HEK293T (cell line): ENCODE measurements around the gene PXMP4.

Experiments used
- CTCF ChIA-PET: fragments of 350-600 bp; formaldehyde crosslinking; extraction: SDS; loops from one replicate; lab custom pipeline; 2021; ENCODE audit warnings: antibody characterized with exemption, inconsistent platforms; lab: Yijun Ruan, JAX
- POLR2A ChIA-PET: fragments of 350-600 bp; formaldehyde crosslinking; extraction: SDS; loops from one replicate; lab custom pipeline; 2020; ENCODE audit warnings: antibody characterized with exemption, inconsistent platforms; lab: Yijun Ruan, JAX
- DNase-seq: peaks from one replicate; pipeline ENCODE4 v3.0.0; 2012; ENCODE audit warnings: mixed read lengths; ENCODE audit errors: extremely low spot score
- ARNT ChIP-seq: fragments of 450-650 bp; IDR thresholded peaks from 2 replicates; pipeline ENCODE4 v1.6.1; 2017; ENCODE audit warnings: mild to moderate bottlenecking
- BHLHE40 ChIP-seq: fragments of 450-650 bp; IDR thresholded peaks from 2 replicates; pipeline ENCODE4 v1.6.1; 2016; ENCODE audit warnings: mild to moderate bottlenecking, moderate library complexity, borderline replicate concordance
- CTBP1 ChIP-seq: fragments of 450-650 bp; IDR thresholded peaks from 2 replicates; pipeline ENCODE4 v1.6.1; 2016; ENCODE audit warnings: borderline replicate concordance
- ELF4 ChIP-seq: fragments of 450-650 bp; IDR thresholded peaks from 2 replicates; pipeline ENCODE4 v1.6.1; 2017; ENCODE audit warnings: antibody characterized with exemption
- FOXA1 ChIP-seq: fragments of 450-650 bp; IDR thresholded peaks from 2 replicates; pipeline ENCODE4 v1.6.1; 2016; ENCODE audit warnings: mild to moderate bottlenecking
- FOXK2 ChIP-seq: fragments of 450-650 bp; IDR thresholded peaks from 2 replicates; pipeline ENCODE4 v1.6.1; 2016; ENCODE audit warnings: mild to moderate bottlenecking
- FOXM1 ChIP-seq: fragments of 450-650 bp; IDR thresholded peaks from 2 replicates; pipeline ENCODE4 v1.6.1; 2017; ENCODE audit warnings: mild to moderate bottlenecking, borderline replicate concordance
- HDGF ChIP-seq: fragments of 450-650 bp; IDR thresholded peaks from 2 replicates; pipeline ENCODE4 v1.6.1; 2017; ENCODE audit warnings: antibody characterized with exemption, borderline replicate concordance
- L3MBTL2 ChIP-seq: fragments of 450-650 bp; conservative IDR thresholded peaks from 2 replicates; pipeline ENCODE4 v1.6.1; 2016; ENCODE audit warnings: mild to moderate bottlenecking
- LEF1 ChIP-seq: fragments of 450-650 bp; IDR thresholded peaks from 2 replicates; pipeline ENCODE4 v1.6.1; 2017; ENCODE audit warnings: mild to moderate bottlenecking, borderline replicate concordance
- NFRKB ChIP-seq: fragments of 450-650 bp; IDR thresholded peaks from 2 replicates; pipeline ENCODE4 v1.6.1; 2016; ENCODE audit warnings: mild to moderate bottlenecking, moderate library complexity
- SP1 ChIP-seq: fragments of 450-650 bp; IDR thresholded peaks from 2 replicates; pipeline ENCODE4 v1.6.1; 2017
- SUZ12 ChIP-seq: fragments of 450-650 bp; IDR thresholded peaks from 2 replicates; pipeline ENCODE4 v1.6.1; 2016; ENCODE audit warnings: mild to moderate bottlenecking
- TARDBP ChIP-seq: fragments of 450-650 bp; IDR thresholded peaks from 2 replicates; pipeline ENCODE4 v1.6.1; 2016
- ZNF384 ChIP-seq: fragments of 450-650 bp; IDR thresholded peaks from 2 replicates; pipeline ENCODE4 v1.6.1; 2016
- TF ChIP-seq, protein P1 (sequence below): fragments of 450-650 bp; IDR thresholded peaks from 2 replicates; pipeline ENCODE4 v1.6.1; 2016

The PXMP4 gene

DNA sequence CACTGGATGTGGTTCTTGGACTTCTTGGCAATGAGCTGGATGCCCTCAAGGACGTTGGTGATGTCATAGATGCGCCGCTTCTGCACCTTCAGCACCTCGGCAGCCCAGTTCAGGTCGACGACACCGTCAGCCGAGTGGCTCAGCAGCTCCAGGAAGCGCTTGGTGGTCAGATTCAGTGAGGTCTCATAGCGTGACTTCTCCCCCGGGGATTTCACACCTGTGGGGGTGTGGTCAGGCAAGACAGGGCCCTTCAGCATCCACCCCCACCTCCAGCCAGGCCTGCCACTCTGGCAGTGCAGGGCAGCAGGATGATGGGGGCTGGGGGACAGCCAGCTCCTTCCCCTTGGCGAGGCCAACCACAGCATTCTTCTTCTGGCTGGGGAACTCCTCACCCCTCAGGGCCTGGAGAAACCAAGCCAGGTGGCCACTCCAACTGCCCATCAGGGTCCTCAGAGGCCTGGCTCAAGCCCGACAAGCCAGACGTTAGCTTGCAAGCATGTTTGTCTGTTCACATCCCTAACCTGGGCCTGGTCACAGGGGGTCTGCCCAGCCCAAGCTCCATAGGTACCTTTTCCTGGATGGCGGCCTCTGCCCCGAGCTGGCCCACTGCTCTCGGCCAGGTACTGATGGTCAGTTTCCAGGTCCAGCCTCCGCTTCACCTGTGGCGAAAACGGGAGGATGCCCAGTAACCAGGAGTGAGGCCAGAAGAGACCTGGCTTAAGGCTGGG lies 40.2 kb downstream of the PXMP4 start:
- POLR2A ChIA-PET = interaction anchor here (0.8 kb wide), 1 partner anchor 16 kb away, joined by 8 read pairs; no protein-coding TSS in a partner anchor
- CTCF ChIA-PET = no interaction called here
- no peak for DNase-seq
- TF ChIP-seq ARNT (no peak), NFRKB (no peak), CTBP1 (no peak), FOXK2 (no peak), HDGF (no peak), FOXA1 (no peak), FOXM1 (no peak)

DNA sequence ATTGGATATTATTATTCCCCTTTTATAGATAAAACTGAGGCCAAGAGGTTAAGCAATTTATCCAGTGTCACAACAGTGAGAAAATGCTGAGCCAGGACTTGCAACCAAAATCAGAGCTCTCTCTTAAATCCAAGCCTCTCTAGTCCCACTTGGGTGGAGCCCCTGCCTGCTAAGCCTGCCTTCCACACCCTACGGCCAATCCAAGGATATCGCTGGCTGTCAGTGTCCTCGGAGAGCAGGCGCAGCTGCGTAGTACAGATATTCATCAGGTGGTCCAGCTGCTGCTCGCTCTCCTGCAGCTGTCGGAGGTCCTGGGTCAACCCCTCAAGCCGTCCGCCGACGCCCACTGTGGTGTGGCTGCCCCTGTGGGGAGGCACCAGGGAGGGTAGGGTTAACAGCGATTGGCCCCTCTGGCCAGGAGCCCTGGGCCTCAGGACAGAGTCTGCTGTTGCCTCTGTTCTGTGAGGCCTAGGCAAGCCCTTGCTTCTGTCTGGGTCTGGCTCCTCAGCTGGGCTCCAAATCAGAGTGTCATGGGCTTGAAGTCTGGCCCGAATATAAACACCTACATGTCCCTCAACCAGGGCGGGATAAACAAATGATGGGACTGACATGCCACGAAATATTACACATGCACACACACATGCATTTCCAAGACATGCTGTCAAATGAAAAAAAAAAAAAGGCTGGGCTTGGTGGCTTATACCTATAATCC lies 42.0 kb downstream of the PXMP4 start:
- POLR2A ChIA-PET = interaction anchor here (1.2 kb wide), 1 partner anchor 15 kb away, joined by 4 read pairs; no protein-coding TSS in a partner anchor
- no peak for TF ChIP-seq FOXA1
- no peak for TF ChIP-seq SP1
- no peak for TF ChIP-seq FOXM1
- no peak for TF ChIP-seq TARDBP
- TF ChIP-seq FOXK2 = no peak
- TF ChIP-seq LEF1 = no peak
- no peak for TF ChIP-seq HDGF
- TF ChIP-seq CTBP1 = no peak
- no peak for TF ChIP-seq ARNT
- TF ChIP-seq, protein P1, sequence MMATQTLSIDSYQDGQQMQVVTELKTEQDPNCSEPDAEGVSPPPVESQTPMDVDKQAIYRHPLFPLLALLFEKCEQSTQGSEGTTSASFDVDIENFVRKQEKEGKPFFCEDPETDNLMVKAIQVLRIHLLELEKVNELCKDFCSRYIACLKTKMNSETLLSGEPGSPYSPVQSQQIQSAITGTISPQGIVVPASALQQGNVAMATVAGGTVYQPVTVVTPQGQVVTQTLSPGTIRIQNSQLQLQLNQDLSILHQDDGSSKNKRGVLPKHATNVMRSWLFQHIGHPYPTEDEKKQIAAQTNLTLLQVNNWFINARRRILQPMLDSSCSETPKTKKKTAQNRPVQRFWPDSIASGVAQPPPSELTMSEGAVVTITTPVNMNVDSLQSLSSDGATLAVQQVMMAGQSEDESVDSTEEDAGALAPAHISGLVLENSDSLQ = no peak
- no peak for TF ChIP-seq ZNF384
- TF ChIP-seq NFRKB = no peak
- no peak for TF ChIP-seq SUZ12
- TF ChIP-seq ELF4 = no peak
- no peak for TF ChIP-seq BHLHE40
- no peak for TF ChIP-seq L3MBTL2
- CTCF ChIA-PET = no interaction called here
- DNase-seq = no peak

DNA sequence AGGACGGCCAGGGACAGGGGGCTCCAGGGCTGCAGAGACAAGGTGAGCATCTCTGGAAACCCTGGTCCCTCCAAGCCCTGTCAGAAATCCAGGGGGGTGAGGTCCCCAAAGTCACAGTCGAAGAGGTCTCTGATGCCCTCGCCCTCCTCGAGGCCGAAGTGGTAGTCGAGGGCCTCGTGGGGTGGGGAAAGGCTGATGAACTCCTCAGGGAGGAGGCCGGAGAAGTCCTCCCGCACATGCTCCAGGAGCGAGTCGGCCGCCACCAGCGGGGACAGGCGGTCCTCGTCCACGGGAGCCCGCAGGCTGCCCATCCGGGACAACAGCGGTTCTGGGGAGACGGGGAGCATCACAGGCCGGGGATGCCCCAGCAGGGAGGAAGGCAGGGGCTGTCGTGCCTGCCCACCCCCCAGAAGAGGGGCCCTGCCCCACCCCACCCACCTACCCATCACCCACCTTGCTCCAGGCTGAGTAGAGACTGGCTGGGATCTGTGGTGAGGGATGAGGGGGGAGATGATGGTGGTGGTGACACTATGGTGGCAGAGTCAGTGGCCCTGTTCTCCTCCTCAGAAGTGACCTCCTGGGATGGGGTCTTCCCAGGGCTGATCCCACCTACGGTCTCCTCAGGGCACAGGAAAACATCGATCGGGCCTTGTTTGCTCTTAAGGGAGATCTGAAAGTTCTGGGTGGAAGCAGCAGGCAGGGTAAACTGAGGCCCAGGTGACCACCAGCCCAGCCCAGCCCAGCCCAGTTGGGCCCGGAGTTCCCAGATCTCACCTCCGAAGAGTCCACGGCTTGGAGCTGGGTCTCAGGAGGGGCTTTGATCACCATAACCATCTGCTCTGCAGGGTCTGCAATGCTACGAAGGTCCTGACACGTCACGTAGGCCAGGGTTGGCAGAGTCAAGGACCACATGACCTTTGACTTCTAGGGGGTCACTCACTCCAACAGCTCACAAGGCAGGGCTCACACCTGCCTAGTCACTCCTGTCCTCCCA lies 43.2 kb downstream of the PXMP4 start:
- TF ChIP-seq, protein P1 = no peak
- TF ChIP-seq SUZ12 = no peak
- no peak for TF ChIP-seq SP1
- TF ChIP-seq CTBP1 = no peak
- no peak for TF ChIP-seq L3MBTL2
- TF ChIP-seq FOXK2 = no peak
- TF ChIP-seq LEF1 = no peak
- TF ChIP-seq FOXA1 = no peak
- TF ChIP-seq NFRKB = no peak
- no peak for TF ChIP-seq FOXM1
- no peak for TF ChIP-seq BHLHE40
- no peak for DNase-seq
- ChIA-PET CTCF (no interaction called here), POLR2A (interaction anchor here (1.2 kb wide), 1 partner anchor 14 kb away, joined by 4 read pairs; no protein-coding TSS in a partner anchor)

DNA sequence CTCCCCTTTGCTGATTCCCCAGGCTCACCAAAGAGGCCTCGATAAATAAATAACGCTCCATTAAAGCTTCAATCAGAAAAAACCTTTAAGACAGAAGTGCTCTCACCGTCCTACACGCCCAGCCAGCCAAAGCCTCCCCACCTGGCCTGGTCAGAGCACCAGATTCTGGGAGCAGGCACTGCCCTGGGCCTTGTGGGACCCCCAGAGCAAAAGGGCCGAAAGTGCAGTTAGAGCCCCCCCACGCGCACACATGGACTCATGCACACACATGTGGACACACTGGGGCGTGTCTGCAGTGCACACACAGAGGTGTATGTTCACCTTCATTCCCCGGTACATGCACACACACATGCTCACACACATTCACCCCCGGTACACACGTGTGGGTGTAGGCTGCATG lies 44.0 kb downstream of the PXMP4 start:
- ChIA-PET CTCF (no interaction called here), POLR2A (interaction anchor here (1.4 to 2.4 kb wide), 3 partner anchors 9 to 28 kb away, joined by 4 to 20 read pairs (median 13); no protein-coding TSS in a partner anchor)
- DNase-seq = no peak
- TF ChIP-seq ZNF384 (no peak), FOXK2 (no peak), CTBP1 (no peak), ARNT (no peak), BHLHE40 (no peak), FOXM1 (no peak), NFRKB (no peak), ELF4 (no peak), TARDBP (no peak), FOXA1 (no peak), LEF1 (no peak), L3MBTL2 (no peak), HDGF (no peak)
- TF ChIP-seq, protein P1 = no peak
